T-helper 17 cell (primary cell): ENCODE results near the gene TNC. TPM values are rescaled to one million over a fixed set of nuclear protein-coding genes. Genes with fewer than 3 reads are reported as not detected.
"Not testable (repeated sequence)": the region's sequence is repeated elsewhere in the genome, so short reads cannot be mapped to it uniquely, and the experiment has no call there.

Experiments
- ATAC-seq: fragments of 150-1000 bp; cut with Tn5 transposase; 2 replicates; pipeline ENCODE4 v1.10.0; 2021; ENCODE audit warnings: mild to moderate bottlenecking, moderate library complexity
- DNase-seq, 3 donors: peaks; one replicate each; pipeline versions ENCODE4 v3.0.0 to v3.0.0-alpha.2; 2020 to 2021
- H3K9me3 ChIP-seq: one replicate; pipeline ENCODE4 v1.7.0; 2013; ENCODE audit warnings: low read length, mild to moderate bottlenecking; ENCODE audit not compliant: control insufficient read depth, poor library complexity, severe bottlenecking
- H3K27ac Mint-ChIP-seq: one replicate; pipeline ENCODE4 v1.8.0; 2022; ENCODE audit warnings: mild to moderate bottlenecking, moderate library complexity, mixed read lengths
- H3K27me3 Mint-ChIP-seq: one replicate; pipeline ENCODE4 v1.8.0; 2022; ENCODE audit warnings: mixed read lengths
- H3K36me3 Mint-ChIP-seq: one replicate; pipeline ENCODE4 v1.8.0; 2022; ENCODE audit warnings: low read depth, mixed read lengths
- H3K4me1 Mint-ChIP-seq: one replicate; pipeline ENCODE4 v1.8.0; 2022; ENCODE audit warnings: mild to moderate bottlenecking, mixed read lengths
- H3K4me3 Mint-ChIP-seq: one replicate; pipeline ENCODE4 v1.8.0; 2022; ENCODE audit warnings: mild to moderate bottlenecking, moderate library complexity, mixed read lengths
- total RNA-seq, 4 donors: library from RNA in 2 of 4; stranded (reverse) in 2 of 4; gene quantifications; one replicate each; pipeline ENCODE4 v1.2.3 and lab custom pipeline; 2022 to 2026

Gene TNC
- total RNA-seq, 2 donors from 2014 or later = not detected

DNA sequence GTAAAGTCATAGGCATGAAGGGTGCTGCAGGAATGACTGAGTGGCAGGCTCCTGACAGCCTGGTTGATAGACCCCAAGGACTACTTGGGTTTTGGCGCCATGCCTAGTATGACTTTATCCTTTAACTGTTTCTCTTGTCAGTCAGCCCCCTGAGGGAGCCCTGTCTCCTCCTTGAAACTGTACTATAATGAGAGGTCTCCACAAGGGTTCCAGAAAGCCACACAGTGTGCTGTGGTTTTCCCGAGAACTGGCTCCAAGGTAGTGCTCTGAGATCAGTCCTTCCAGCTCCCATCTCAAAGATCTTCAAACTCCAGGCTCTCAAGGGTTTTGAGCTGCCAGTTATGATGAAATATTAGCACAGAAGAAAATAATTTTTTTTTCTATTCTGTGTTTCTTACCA, 26.7 kb upstream of the TNC start:
- Mint-ChIP-seq H3K36me3 (peaks cover 2% of the 10 kb centered on the region), H3K27ac (no peak overlapping the region), H3K27me3 (peaks cover 31% of the 10 kb centered on the region), H3K4me1 (peaks cover 3% of the 10 kb centered on the region), H3K4me3 (no peak overlapping the region)
- no peak for ATAC-seq
- H3K9me3 ChIP-seq = no peaks in the 10 kb centered on the region
- no peak for DNase-seq

DNA sequence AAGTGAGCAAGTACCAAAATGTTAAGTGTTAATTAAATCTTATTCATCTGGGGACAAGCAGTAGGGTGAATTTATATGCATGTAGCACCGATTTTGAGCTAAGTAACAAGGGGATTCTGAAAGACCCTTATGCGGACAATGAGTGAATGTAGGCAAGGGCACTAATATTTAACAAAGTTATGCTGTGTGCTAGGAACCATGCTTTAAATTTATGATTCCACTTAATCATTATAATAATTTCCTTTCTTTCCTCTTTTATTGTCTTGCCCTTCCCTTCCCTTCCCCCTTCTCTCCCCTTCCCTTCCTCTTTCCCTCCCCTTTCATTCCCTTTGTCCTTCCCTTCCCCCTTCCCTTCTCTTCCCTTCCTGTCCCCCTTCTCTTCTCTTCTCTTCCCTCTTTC, 25.7 kb upstream of the TNC start:
- H3K9me3 ChIP-seq = no peaks in the 10 kb centered on the region
- Mint-ChIP-seq H3K4me3 (no peak overlapping the region), H3K27me3 (peaks cover 31% of the 10 kb centered on the region), H3K36me3 (peaks cover 2% of the 10 kb centered on the region), H3K27ac (no peak overlapping the region), H3K4me1 (peaks cover 3% of the 10 kb centered on the region)
- DNase-seq (no peak), ATAC-seq (no peak)

DNA sequence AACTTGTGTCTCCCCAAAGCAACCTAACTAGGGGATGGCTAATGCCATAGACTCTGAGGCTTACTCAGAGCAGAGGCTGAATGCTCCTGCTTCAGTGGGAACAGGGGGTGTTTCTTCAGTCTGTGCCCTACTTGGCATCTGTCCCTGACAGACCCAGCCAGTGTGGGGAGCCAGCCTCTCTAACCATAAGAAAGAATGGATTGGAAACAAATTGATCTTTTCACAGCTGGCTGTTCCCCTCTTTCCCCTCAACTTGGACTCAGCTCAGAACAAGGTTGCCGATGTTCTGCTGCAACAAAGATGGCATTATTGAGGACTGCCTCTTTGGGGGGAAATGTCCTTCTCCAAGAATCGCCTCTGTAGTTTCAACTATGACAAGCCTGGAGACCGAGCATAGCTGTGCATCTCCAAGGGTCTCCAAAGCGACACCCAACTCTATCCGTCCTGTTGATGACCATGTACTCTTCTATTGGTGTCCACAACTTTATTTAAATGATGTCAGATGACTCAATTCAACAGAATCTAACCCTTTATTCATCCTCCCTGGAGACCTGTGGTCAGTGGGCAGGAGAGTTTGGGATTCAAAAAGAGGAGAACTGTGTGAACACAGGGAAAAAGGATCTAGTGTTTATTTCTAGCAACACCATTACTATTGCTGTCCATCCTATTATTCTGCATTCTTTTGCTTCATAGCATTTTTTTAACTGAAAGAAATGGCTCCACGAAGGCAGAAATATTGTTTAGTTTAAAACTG, 24.7 kb upstream of the TNC start:
- Mint-ChIP-seq H3K36me3 (peaks cover 2% of the 10 kb centered on the region), H3K27ac (no peak overlapping the region), H3K4me1 (peaks cover 3% of the 10 kb centered on the region), H3K4me3 (no peak overlapping the region), H3K27me3 (peaks cover 33% of the 10 kb centered on the region)
- H3K9me3 ChIP-seq = no peaks in the 10 kb centered on the region
- no peak for DNase-seq
- no peak for ATAC-seq

DNA sequence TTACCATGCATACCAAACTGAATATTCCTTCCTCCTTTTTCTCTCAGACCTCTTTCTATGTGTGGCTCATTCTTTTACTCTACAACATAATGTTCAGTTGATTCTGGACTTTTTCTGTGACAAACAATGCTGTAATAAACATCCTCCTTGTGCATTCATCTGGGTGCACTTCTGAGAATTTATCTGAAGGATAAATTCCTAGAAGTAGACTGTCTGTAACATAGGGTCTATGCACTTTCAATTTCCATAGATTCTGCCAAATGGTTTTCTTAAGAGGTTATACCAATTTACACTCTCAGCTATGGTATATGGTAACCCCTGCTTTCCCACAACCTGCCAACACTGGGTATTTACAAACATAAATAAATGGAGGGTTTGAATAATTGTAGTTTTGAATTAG, 24.1 kb upstream of the TNC start:
- no peak for ATAC-seq
- H3K27me3 Mint-ChIP-seq = peaks cover 38% of the 10 kb centered on the region
- no peak overlapping the region for H3K4me3 Mint-ChIP-seq
- peaks cover 2% of the 10 kb centered on the region for H3K36me3 Mint-ChIP-seq
- no peak overlapping the region for H3K27ac Mint-ChIP-seq
- no peaks in the 10 kb centered on the region for H3K9me3 ChIP-seq
- peaks cover 3% of the 10 kb centered on the region for H3K4me1 Mint-ChIP-seq
- DNase-seq = no peak

DNA sequence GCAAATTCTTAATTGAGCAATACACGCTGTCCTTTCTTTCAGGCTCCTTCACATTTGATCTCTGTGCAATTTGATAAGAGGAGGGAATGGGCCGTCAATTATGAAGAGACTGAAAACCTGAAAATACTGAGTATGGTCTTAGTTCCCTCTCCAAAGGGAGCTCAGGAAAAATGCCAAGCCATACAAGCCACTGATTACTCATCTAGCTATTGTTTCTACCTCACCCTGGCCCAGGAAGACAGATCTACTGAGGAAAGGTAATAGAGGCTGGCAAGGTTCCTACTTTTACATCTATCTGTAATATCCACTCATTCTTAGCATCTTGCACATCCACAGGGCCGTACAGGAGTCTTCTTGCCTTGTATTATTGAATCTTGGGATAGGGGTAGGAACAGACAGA, 23.7 kb upstream of the TNC start:
- no peak for ATAC-seq
- peaks cover 3% of the 10 kb centered on the region for H3K4me1 Mint-ChIP-seq
- DNase-seq = no peak
- H3K27me3 Mint-ChIP-seq = peaks cover 43% of the 10 kb centered on the region
- H3K27ac Mint-ChIP-seq = no peak overlapping the region
- H3K36me3 Mint-ChIP-seq = peaks cover 2% of the 10 kb centered on the region
- no peaks in the 10 kb centered on the region for H3K9me3 ChIP-seq
- H3K4me3 Mint-ChIP-seq = no peak overlapping the region

DNA sequence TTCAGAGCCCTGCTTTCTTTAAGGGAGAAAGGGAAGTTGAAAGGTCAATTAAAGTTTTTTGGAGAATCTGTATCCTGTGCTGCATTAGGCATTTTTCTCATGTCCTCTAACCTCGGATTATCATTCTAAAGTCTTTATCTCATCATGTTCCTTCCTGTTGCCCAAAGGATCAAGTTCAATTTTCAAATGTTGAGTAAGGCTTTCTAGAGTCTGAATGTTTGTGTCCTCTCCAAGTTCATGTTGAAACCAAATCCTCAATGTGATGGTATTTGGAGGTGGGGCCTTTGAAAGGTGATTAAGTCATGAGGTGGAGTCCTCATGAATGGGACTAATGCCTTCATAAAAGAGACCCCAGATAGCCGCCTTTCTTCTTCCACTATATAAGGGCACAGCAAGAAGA, 20.2 kb upstream of the TNC start:
- DNase-seq = no peak
- Mint-ChIP-seq H3K36me3 (no peaks in the 10 kb centered on the region), H3K4me1 (peaks cover 3% of the 10 kb centered on the region), H3K4me3 (no peak overlapping the region), H3K27me3 (peaks cover 57% of the 10 kb centered on the region), H3K27ac (no peak overlapping the region)
- no peaks in the 10 kb centered on the region for H3K9me3 ChIP-seq
- ATAC-seq = no peak

DNA sequence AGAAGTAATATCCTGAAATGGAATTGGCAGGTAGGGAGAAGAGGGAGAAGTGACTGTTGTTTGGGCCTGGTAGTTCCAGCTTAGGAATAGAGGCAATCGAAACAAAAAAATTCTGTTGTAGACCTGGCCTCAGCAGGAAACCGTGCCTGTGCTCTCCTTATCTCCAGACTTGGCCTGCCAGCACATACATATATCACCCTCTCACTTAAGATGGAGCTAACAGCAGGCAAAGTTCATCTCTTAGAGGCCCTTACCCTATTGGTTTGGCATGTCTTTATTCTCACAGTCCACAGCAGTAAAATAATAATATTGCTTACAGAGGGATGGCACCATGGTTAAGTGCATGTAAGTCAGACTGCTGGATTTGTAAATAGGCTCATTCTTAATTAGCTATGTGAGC, 19.6 kb upstream of the TNC start:
- DNase-seq (no peak), ATAC-seq (no peak)
- no peaks in the 10 kb centered on the region for H3K9me3 ChIP-seq
- H3K27ac Mint-ChIP-seq = no peak overlapping the region
- H3K27me3 Mint-ChIP-seq = peaks cover 51% of the 10 kb centered on the region
- H3K4me1 Mint-ChIP-seq = peaks cover 3% of the 10 kb centered on the region
- no peak overlapping the region for H3K4me3 Mint-ChIP-seq
- H3K36me3 Mint-ChIP-seq = no peaks in the 10 kb centered on the region

DNA sequence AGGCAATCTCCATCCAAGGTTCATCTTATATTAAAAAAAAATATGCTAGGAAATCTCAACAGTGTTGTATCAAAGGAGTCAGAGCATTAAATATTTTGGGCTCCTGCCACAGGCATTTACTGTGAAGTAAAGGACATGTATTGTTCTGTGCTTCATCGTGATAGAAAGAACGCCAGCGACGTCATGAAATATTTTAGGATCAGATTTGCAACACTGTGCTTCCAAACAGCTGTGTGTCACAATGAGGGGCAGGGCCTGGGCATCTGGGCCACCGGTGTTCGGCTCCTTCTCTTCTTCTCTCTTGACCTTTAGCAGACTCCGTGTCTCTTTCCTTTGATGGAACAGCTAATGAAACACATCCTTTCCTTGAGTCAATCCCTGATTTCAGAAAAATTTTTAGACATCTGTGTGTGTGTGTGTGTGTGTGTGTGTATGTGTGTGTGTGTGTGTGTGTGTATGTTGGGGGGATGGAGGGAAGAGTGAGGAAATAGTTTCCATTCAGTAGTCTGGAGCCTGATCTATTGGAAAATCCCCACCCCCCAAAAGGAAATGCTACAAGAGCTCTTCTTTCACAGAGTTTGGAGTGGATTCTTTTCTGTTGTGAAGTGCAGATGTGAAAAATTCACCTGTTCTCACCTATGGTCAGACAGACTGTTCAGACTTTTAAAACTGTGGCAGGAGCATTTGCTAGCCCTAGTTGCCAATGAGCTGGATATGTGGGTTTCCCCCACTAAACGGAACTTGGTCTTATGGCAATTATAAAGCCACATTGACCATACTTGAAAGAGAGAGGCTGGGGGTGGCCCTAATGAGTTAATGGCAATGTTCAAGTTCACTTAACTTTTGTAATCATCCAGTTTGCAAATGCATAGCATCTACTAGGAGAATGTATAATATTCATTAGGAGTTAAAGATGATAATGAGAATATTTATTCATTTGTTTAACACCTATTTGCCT, 18.1 kb upstream of the TNC start:
- no peaks in the 10 kb centered on the region for H3K9me3 ChIP-seq
- H3K27me3 Mint-ChIP-seq = peaks cover 49% of the 10 kb centered on the region
- no peaks in the 10 kb centered on the region for H3K4me1 Mint-ChIP-seq
- H3K36me3 Mint-ChIP-seq = no peaks in the 10 kb centered on the region
- no peak for DNase-seq
- ATAC-seq = no peak
- no peak overlapping the region for H3K4me3 Mint-ChIP-seq
- no peak overlapping the region for H3K27ac Mint-ChIP-seq

DNA sequence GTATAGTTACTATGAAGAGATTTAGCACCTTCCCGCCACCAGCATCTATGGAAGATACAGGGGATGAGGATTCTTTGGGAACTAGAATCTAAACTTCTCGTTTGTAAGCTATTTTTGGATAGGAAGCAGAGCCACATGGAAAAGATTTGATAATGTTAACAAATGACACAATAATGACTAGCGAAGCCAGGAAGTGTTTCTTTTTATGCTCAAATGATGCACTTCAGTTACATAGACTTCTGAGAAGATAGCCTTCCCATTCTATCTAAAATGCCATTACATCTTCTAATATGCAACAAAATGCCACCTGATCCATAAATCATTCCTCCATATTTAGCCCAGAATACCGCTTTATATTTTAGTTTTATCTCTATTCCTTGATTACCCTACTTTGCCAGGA, 17.0 kb upstream of the TNC start:
- Mint-ChIP-seq H3K36me3 (no peaks in the 10 kb centered on the region), H3K4me1 (no peaks in the 10 kb centered on the region), H3K27me3 (peaks cover 47% of the 10 kb centered on the region), H3K4me3 (no peak overlapping the region), H3K27ac (no peak overlapping the region)
- DNase-seq (no peak), ATAC-seq (no peak)
- no peaks in the 10 kb centered on the region for H3K9me3 ChIP-seq

DNA sequence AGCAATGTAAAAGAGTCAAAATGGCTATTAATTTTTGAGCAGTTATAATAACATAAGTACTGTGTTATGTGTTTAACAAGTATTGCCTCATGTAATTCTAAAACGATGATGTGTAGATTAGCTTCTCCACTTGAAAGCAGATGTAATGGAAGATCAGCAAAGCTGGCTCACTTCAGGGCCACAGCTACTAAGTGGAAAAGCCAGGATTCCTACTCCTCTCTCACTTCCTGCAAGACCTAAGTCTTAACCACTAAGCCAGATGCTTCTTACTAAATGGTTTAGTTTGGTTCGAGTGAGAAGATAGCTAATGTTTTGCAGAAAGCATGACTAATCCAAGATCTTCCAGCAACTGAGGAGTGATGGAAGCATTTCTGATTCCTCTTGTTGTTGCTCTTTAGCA, 15.7 kb upstream of the TNC start:
- H3K4me1 Mint-ChIP-seq = no peaks in the 10 kb centered on the region
- H3K36me3 Mint-ChIP-seq = no peaks in the 10 kb centered on the region
- H3K27me3 Mint-ChIP-seq = peaks cover 49% of the 10 kb centered on the region

DNA sequence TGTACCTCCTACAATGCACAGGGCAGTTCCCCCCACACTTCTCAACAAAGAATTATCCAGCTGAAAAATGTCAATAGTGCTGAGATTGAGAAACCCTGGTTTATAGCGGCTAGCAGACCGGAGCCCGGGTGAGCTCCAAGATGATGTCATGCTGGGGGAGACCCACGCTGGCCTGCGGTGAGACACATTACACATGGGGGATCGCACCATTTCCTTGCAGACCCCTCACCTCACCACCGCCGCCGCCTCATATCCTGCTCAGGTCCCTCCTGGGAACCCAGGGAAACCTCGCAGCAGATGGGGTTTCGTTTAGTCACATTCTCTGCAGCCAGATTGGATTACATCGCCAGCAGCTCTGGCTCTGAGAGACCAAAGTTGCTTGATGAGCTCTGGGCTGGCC, 14.7 kb upstream of the TNC start:
- H3K27ac Mint-ChIP-seq = no peak overlapping the region
- H3K36me3 Mint-ChIP-seq = no peaks in the 10 kb centered on the region
- H3K27me3 Mint-ChIP-seq = peaks cover 48% of the 10 kb centered on the region
- no peak overlapping the region for H3K4me3 Mint-ChIP-seq
- no peak for ATAC-seq
- H3K4me1 Mint-ChIP-seq = no peaks in the 10 kb centered on the region
- no peak for DNase-seq
- no peaks in the 10 kb centered on the region for H3K9me3 ChIP-seq

More for the DNA sequence above, 15.7 kb upstream of the TNC start:
- DNase-seq (no peak), ATAC-seq (no peak)
- H3K9me3 ChIP-seq = no peaks in the 10 kb centered on the region
- Mint-ChIP-seq H3K27ac (no peak overlapping the region), H3K4me3 (no peak overlapping the region)

DNA sequence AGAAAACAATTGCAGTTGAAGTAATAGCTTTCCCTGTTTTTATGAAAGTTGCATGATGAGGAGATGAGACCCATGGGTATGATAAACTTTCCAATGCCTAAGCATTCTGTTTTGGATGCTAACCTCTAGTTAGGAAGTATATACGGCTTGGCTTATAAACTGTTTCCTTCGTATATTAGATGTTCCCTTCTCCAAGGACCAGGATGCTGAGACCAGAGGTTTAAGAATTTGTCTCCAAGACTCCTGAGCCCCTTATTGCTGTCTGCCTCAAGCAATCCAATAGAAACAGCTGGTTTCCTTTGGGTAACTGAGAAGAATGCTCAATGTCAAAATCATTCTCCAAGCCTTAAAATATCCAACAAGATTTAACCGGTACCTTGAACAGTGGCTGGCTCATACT, 12.2 kb upstream of the TNC start:
- Mint-ChIP-seq H3K27me3 (peaks cover 27% of the 10 kb centered on the region), H3K36me3 (no peaks in the 10 kb centered on the region), H3K4me3 (no peak overlapping the region), H3K27ac (no peak overlapping the region), H3K4me1 (no peaks in the 10 kb centered on the region)
- no peak for ATAC-seq
- no peak for DNase-seq
- no peaks in the 10 kb centered on the region for H3K9me3 ChIP-seq

DNA sequence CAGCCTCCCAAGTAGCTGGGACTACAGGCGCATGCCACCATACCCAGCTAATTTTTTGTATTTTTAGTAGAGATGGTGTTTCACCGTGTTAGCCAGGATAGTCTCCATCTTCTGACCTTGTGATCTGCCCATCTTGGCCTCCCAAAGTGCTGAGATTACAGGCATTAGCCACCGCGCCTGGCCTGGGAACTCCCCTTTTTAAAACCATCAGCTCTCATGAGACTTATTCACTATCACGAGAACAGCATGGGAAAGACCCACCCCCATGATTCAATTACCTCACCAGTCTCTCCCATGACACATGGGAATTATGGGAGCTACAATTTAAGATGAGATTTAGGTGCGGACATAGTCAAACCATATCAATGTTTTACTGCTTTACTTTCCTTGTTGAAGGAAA, 10.8 kb upstream of the TNC start:
- not testable (repeated sequence) for H3K27ac Mint-ChIP-seq, H3K9me3 ChIP-seq, H3K4me3 Mint-ChIP-seq, DNase-seq, ATAC-seq, H3K36me3 Mint-ChIP-seq, H3K4me1 Mint-ChIP-seq
- peaks cover 16% of the 10 kb centered on the region for H3K27me3 Mint-ChIP-seq
